Measurements from ENCODE around the gene KCND3. TPM values are rescaled to one million over a fixed set of nuclear protein-coding genes. Genes with fewer than 3 reads are reported as not detected.

Gene KCND3
- total RNA-seq, 1 experiment from 2014 or later, result not detected

DNA sequence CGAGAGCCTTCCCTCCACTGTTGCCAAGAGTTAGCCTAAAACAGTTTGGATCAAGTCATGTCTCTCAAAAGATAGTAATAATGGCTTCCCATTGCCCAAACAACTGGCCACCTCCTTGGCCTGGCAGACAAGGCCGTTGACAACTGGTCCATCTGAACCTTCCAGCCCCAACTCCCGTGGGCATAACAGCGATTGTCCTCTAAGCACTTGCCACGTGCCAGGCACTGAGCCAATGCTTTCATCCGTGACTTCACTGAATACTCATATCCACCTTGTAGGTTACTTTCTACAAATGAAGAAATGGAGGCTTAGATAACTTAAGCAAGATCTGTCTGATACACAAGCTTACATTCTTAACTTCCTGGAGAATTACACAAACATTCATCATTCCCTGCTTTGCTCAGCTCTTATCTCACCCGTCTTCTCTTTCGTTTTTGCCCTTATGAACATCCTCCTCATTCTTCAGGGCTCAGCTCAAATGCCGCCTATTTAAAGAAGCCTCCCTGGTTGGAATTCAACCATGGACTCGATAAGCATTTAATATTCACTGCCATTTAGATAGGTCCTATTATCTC is 106.4 kb downstream of the KCND3 start:
- DNase-seq (ENCODE audit: low spot score), result no peak

- DNase-seq (ENCODE audit: low spot score), result no peak
These were observed 106.9 kb downstream of the KCND3 start for GRCh38 chr1:111882559-111882958.

- DNase-seq (ENCODE audit: low spot score), result no peak
These were observed 108.3 kb downstream of the KCND3 start for GRCh38 chr1:111880881-111881837.

DNA sequence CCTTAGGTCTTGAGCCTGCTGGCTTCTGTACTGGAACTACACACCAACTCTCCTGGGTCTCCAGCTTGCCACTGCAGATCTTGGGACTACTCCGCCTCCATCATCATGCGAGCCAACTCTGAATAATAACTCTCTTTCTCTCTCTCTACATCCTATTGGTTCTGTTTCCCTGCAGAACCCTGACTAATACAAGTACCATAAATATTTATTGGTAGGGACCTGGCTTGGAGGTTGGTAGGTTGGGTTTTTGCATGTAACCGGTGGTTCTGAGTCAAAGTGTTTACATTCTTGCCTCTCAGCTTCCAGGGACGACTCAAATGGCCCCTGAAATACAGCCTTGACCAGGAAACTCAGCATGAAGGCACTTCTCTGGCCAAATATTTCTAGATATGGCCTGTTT is 110.4 kb downstream of the KCND3 start:
- no peak for DNase-seq (ENCODE audit: low spot score)

- no peak for DNase-seq (ENCODE audit: low spot score)
These were observed 110.8 kb downstream of the KCND3 start for GRCh38 chr1:111878649-111879048.

- no peak for DNase-seq (ENCODE audit: low spot score)
These were observed 111.4 kb downstream of the KCND3 start for GRCh38 chr1:111878091-111878490.

DNA sequence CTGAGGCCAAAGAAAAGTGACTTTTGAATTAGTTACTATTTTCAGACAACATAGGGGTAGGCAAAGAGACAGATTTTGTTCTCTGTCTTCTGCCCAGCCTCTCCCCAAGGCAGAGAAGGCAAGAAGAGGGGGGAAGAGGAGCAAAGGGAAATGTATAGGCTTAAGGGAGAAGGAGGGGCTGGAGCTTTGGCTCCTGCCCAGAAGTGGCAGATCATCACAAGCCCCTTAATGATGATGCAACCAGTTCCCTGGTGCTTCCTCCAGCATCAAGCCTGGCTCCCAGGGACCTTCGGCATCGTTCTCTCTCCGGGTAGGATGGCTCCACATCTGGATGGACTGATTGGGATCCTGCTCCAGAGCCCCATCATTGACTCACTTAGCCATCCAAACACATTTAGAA is 112.8 kb downstream of the KCND3 start:
- DNase-seq (ENCODE audit: low spot score), result no peak

DNA sequence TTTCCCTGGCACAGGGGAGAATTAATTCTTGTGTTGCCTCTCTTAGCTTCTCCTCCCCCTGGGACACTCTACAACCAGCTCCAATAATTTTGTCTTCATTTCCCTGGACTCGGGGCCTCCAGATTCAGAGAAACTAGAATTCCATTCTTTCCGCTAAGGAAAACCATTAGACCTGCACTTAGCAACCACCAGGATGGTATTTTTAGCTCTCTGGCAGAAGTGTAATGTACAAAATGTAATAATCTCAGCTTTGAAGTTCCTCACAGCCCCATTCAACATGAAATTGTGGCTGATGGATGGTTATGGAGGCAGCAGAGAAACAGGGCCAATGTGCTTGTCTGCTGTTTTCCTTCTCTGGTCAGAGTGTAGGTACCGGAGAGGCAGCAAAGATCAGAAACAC is 113.8 kb downstream of the KCND3 start:
- no peak for DNase-seq (ENCODE audit: low spot score)

DNA sequence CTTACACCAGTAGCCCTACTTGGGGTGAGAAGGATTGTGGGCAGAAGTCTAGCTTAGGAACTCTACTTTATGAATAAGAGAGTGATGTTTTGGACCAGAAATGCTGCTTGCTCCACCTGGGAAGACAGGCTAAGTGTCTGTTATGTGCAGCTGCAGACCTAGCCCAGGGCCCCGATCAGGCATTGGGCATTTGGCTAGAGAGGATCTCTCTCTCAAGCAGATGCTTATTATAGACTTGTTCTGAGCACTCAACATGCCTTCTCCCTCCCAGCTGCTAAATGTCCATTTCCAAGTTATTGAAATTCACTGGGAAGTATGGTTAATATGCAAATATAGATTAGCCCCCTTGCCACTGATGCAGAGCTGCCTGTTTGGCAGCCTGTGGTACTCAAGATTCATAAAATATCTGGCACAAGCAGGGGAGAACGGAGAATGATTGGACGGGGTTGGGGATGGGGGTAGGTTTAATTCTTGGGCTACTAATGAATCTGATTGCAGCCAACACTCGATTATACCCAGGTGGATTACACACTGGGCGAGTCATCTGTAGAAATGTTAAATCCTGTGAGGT is 115.9 kb downstream of the KCND3 start:
- no peak for DNase-seq (ENCODE audit: low spot score)

- no peak for DNase-seq (ENCODE audit: low spot score)
These were observed 119.3 kb downstream of the KCND3 start for GRCh38 chr1:111870181-111870580.

DNA sequence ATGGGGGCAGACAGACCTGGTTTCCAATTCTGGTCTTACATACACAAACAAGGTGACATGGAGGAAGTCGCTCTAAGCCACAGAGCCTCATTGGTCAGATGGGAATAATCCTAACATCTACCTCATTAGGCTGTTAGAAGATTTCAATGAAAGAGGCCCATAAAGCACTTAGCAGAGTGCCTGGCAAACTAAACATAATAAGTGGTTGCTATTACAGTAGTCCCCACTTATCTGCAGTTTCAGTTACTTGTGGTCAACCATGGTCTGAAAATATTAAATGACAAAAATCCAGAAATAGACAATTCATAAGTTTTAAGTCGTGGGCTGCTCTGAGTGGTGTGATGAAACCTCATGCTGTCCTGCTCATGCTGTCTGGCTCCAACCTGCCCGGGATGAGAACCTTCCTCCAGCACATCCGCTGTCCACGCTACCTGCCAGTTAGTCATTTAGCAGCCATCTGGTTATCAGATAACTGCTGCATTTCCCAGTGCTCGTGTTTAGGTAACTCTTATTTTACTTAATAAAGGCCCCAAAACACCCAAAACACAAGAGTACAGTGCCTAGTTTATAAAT is 121.5 kb downstream of the KCND3 start:
- no peak for DNase-seq (ENCODE audit: low spot score)

GRCh38 chr1:111864862-111865261 is 124.6 kb downstream of the KCND3 start:
- DNase-seq (ENCODE audit: low spot score), result no peak

- DNase-seq (ENCODE audit: low spot score), result no peak
These were observed 126.1 kb downstream of the KCND3 start for GRCh38 chr1:111863401-111863800.

DNA sequence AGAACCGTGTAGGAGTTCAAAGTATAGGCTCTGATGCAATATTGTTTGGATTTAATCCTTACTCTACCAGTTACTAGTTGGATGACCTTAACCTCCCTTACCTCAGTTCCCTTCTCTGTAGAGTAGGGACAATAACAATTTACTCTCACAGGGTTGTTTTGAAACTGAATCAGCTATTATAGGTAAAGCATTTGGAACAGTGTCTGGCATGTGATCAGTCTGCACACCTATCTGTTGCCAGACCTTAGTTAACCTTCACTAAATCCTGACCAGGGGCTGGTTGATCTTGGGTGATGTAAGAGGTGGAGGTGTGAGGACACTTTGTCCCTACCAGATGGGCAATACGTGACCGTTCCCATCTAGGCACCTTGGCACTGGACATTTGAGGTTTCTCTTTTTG is 126.9 kb downstream of the KCND3 start:
- no peak for DNase-seq (ENCODE audit: low spot score)

GRCh38 chr1:111861523-111861922 is 127.9 kb downstream of the KCND3 start:
- no peak for DNase-seq (ENCODE audit: low spot score)

- DNase-seq (ENCODE audit: low spot score), result no peak
These were observed 132.2 kb downstream of the KCND3 start for GRCh38 chr1:111857194-111857651.

DNA sequence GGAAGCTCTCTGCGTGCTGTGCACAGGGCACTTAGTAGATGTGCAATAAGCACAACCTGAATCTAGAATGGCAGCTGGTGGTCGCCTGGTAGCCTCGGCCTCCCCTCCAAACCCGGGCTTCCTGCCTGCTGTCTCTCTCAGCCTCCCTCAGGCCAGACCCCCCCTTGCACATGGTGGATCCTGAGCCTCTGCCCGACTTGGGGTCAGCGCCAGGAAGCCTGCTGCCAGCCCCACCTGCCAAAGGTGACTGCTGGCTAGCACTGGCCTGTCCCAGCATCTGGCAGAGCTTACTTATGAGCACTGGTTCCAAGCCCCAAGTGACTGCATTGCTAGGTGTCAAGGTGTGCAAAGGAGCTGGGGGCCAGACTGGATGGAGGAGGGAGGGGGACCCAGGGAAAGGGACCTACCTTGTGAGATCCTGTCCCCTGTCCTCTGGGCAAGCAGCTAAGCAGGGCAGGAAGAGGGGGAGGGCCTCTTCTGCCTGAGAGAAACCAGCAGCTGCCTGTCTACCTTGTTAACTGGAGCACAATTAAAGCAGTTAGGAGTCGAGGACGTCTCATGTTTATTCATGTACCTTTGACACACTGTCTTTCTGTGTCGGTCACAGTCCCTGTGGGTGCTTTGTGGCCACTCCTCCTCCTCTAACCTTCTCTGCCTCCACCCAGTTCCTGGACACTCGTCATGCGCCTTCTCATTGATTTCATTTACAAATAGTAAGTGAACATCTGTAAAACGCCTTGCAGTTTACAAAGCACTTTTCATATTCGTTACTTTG is 132.9 kb downstream of the KCND3 start:
- DNase-seq (ENCODE audit: low spot score), result no peak

DNA sequence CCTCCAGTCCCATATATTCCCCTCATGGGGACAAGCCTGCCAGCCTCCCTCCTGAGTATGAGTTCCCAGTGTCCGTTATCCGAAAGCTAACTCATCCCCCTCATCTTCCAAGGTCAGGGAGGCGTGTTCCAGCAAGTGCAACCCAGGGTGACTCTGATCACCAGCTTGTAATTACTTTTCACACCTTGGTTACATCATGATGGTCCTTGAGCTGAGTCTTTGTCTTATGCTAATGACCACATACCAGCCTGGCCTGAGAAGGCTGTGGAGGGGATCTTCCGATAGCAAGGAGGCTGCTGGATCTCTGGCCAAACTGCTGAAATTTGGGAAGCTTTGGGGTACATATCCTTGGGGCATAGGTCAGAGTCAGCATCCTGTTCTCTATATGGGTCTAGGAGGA is 134.2 kb downstream of the KCND3 start:
- no peak for DNase-seq (ENCODE audit: low spot score)

DNA sequence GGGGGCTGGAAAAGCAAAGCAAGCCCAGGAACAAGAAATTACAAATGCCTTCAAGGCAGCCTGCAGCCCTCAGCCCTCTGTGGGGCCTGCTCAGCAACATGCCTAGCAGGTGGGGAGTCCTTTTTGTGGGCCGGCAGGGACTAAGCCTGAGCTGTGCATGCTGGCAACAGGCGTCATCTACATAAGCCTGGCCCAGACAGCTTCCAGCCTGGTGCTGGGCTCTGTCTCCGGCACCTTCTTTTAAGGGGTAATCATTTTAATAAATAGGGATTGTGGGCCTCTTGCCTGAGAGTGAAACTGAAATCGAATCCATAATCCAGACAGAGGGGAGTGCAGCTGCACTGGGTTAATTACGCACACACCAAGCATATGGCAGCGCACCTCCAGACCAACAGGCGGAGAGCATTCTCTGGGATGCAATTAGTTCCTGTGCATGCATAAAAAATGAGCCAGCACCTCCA is 137.2 kb downstream of the KCND3 start:
- no peak for DNase-seq (ENCODE audit: low spot score)

GRCh38 chr1:111851552-111851951 is 137.9 kb downstream of the KCND3 start:
- no peak for DNase-seq (ENCODE audit: low spot score)

- DNase-seq (ENCODE audit: low spot score), result no peak
These were observed 139.4 kb downstream of the KCND3 start for GRCh38 chr1:111850109-111850508.

All from HT-29 (cell line).